GM20000 (cell line): ENCODE results near the gene ZSCAN16.
"Not testable (repeated sequence)": the region's sequence is repeated elsewhere in the genome, so short reads cannot be mapped to it uniquely, and the experiment has no call there.

Experiments
- DNase-seq: peaks from one replicate; pipeline ENCODE4 v3.0.0; 2012; ENCODE audit warnings: low spot score
- TF ChIP-seq, protein P1 (sequence below): IDR thresholded peaks from 2 replicates; pipeline ENCODE4 v1.5.1; 2012; ENCODE audit warnings: mild to moderate bottlenecking, control low read depth; ENCODE audit errors: extremely low read depth, missing control alignments

The ZSCAN16 gene

DNA sequence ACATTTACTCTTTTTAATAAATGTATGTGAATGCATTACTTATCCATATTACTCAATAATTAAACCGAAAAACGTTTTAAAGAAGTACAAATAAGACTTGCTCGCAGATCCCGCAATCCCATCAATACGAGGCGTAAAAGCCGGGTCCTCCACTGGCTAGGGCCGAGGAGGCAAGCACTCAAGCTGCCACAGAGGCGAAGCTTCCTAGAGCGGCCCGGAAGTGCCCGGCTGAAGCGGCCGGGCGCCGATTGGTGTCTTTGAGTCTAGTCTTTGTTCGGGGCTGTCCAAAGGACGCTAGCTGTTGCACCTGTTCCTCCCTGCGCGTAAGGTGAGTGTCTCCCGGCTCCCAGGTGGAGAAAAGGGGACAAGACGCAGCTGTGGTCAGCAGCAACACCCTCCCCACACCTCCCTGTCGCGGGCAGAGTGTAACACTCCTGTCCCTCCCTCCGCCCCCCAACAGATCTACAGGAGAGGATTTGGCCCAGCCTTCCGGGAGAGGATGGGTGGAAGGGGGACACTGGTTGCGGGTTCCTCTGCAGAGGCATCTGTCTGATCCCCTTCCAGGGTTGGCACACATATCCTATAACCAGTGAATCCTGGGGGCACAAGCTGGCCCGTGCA, at the start of gene ZSCAN16:
Gene ZSCAN16, plus strand, starts transcription at position 260 of the 621 bp plus-strand sequence. CDS start 835 bp downstream, outside the sequence.
- DNase-seq = peak; percentile 76
- TF ChIP-seq, protein P1, sequence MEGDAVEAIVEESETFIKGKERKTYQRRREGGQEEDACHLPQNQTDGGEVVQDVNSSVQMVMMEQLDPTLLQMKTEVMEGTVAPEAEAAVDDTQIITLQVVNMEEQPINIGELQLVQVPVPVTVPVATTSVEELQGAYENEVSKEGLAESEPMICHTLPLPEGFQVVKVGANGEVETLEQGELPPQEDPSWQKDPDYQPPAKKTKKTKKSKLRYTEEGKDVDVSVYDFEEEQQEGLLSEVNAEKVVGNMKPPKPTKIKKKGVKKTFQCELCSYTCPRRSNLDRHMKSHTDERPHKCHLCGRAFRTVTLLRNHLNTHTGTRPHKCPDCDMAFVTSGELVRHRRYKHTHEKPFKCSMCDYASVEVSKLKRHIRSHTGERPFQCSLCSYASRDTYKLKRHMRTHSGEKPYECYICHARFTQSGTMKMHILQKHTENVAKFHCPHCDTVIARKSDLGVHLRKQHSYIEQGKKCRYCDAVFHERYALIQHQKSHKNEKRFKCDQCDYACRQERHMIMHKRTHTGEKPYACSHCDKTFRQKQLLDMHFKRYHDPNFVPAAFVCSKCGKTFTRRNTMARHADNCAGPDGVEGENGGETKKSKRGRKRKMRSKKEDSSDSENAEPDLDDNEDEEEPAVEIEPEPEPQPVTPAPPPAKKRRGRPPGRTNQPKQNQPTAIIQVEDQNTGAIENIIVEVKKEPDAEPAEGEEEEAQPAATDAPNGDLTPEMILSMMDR = no peak

DNA sequence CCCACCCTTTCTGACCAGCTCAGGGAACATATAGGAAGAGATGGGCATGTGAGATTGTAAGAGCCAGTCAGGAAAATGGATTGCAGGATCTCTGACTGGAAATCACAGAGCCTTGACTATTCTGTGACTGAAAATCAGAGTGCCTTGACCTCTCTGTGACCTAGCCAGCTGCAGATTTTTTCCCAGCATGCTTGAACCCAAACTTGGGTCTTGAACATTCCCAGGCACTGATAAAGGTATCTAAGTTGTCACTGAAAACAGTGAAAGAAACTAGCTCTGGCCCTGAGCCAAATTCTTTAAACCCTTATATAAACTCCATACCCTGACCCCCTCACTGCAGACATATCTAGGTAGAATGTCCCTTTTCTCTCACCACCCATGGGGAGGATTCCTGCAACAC, 46.4 kb upstream of the ZSCAN16 start:
- no peak for DNase-seq
- TF ChIP-seq, protein P1 = no peak

DNA sequence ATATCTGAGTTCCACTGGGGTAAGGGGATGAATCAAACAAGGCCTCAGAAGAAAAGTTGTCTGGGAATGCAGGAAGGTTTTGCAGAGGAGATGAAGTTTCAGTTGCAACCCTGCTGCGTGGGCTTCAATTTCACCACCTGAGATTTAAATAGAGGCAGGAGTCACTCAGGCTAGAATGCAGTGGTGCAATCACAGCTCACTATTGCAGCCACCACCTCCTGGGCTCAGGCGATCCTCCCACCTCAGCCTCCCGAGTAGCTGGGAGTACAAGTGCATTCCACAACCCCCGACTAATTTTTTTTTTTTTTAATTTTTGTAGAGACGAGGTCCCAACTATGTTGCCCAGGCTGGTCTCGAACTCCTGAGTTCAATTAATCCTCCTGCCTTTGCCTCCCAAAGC, 45.6 kb upstream of the ZSCAN16 start:
- TF ChIP-seq, protein P1 = no peak

DNA sequence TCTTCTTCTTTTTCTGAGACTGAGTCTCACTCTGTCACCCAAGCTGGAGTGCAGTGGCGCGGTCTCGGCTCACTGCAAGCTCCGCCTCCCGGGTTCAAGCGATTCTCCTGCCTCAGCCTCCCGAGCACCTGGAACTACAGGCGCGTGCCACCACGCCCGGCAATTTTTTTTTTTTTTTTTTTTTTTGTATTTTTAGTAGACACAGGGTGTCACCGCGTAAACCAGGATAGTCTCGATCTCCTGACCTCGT, 44.1 kb upstream of the ZSCAN16 start, which contains the start of gene ZNF165:
Gene ZNF165, plus strand, starts transcription at position 188 of the 250 bp plus-strand sequence. CDS start 4,913 bp downstream, outside the sequence.
- DNase-seq = not testable (repeated sequence)

More for the DNA sequence above, 45.6 kb upstream of the ZSCAN16 start:
- DNase-seq = no peak

DNA sequence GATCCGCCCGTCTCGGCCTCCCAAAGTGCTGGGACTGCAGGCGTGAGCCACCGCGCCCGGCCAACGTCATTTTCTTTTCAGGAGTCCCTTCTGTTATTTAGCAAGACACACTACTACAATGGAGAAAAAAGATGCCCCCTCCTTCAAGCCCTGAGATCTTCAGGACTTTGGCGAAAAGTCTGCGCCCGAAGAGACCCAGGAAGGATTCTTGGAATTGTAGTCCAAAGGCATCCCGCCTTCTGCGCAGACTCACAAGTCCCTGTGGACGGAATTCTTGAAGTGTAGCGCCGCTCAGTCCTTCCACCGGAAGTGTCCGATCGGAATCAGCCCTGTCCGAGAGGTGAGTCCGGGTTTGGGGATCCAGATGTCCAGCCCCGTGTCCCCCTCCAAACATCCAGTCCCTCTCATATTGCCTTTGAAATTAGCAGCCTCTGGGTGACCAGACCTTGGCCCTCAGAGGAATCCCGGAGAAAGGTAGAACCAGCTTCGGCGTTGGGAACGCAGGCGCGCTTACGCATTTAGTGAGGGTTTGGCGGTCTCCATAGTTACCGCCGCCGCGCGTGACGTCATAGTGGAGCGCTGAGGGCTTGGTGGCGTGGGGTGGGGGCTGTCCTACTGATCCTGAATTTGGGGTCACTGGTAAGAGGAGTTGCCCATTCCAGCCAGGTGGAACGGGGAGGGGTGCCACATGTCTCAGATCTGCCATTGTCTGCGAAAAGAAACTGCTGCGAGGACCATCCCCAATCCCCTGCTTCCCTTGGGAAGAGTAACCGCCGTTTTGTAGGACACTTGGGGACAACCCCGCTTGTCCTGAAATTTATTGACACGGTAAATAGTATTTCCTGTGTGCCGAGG, 43.6 kb upstream of the ZSCAN16 start:
- DNase-seq = peak; percentile 85
- TF ChIP-seq, protein P1 = no peak

DNA sequence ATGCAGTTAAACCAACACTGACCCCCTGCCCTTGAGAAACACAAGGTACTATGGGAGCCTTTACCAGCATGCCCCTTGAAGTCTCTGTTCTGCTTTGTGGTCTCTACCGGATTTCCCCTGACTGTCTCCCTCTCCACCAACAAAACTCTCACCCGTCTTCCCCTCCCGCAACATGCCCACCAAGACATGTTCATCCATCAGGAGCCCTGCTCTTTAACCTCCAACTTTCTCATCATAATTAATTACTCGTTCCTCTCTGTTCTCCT, 43.0 kb upstream of the ZSCAN16 start:
- DNase-seq = peak; percentile 73
- TF ChIP-seq, protein P1 = no peak

DNA sequence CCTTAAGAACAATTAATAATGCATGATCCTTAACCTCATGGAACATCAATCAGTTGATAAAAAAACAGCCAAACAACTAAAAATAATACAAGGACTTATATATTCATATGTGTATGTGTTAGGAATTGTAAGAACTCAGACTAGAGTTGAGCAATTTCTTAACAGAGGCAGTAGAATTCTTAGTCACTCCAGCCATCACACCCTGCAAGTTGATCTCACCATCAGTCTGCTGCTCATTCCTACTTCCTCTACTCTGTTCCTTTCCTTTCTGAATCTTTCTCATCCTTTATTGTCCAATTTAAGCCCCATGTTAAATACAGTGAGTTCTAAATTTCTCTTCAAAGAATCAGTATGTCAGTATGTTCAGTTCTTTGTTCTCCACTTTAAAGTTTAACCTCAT, 41.5 kb upstream of the ZSCAN16 start:
- no peak for DNase-seq
- TF ChIP-seq, protein P1 = no peak

DNA sequence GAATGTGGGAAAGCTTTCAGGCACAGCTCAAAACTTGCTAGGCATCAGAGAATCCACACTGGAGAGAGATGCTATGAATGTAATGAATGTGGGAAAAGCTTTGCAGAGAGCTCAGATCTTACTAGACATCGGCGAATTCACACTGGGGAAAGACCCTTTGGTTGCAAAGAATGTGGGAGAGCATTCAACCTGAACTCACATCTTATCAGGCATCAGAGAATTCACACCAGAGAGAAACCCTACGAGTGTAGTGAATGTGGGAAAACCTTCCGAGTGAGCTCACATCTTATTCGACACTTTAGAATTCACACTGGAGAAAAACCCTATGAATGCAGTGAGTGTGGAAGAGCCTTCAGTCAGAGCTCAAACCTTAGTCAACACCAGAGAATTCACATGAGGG, 35.4 kb upstream of the ZSCAN16 start:
- DNase-seq = no peak
- TF ChIP-seq, protein P1 = no peak
